Measurements from ENCODE around the gene ABI2. TPM values are rescaled to one million over a fixed set of nuclear protein-coding genes. Genes with fewer than 3 reads are reported as not detected.
A peak's percentile ranks its signal among the peaks of the same experiment; 100 is the strongest.

The ABI2 gene
- total and polyA plus RNA-seq, 2 donors (not counting 1 experiment from before 2014, with no cell fraction given), result 32.2 to 60.9 TPM

- no peak overlapping the region for H3K4me3 ChIP-seq (replicated peaks in 1 of 4; ENCODE audit: control extremely low read depth in 1 of 4, insufficient read depth in 1 of 4, low read depth in 3 of 4, low read length in 4 of 4)
- H3K79me2 ChIP-seq (ENCODE audit: control insufficient read depth, insufficient read depth, low read length), result no peaks in the 10 kb centered on the region
- no peak overlapping the region for H3K9ac ChIP-seq (ENCODE audit: insufficient read depth, low read length)
- H3K4me2 ChIP-seq (ENCODE audit: extremely low read depth, insufficient read depth, low read length), result no peak overlapping the region
- no peak for TF ChIP-seq EZH2 (IDR thresholded peaks at IDR 0.05; ENCODE audit: low read length, missing control alignments)
- no peak for TF ChIP-seq CTCF (conservative IDR thresholded peaks at IDR 0.05 in 1 of 2, IDR thresholded peaks at IDR 0.05 in 1 of 2; ENCODE audit: low read depth in 1 of 2, low read length in 2 of 2)
- H2AFZ ChIP-seq (ENCODE audit: low read length), result no peak overlapping the region
- H3K27me3 ChIP-seq (ENCODE audit: control insufficient read depth, insufficient read depth, low read length), result no peaks in the 10 kb centered on the region
- no peaks in the 10 kb centered on the region for H3K9me3 ChIP-seq (ENCODE audit: control insufficient read depth, insufficient read depth, low read depth, low read length)
- H4K20me1 ChIP-seq (ENCODE audit: control insufficient read depth, extremely low read depth, insufficient read depth, low read length), result no peaks in the 10 kb centered on the region
- peak in 1 of 2 donors; percentile 44 for DNase-seq (ENCODE audit: low read depth in 2 of 2)
- H3K27ac ChIP-seq (ENCODE audit: insufficient read depth, low read length), result no peak overlapping the region
- peaks cover 8% of the 10 kb centered on the region for H3K36me3 ChIP-seq (ENCODE audit: control insufficient read depth, insufficient read depth, low read length)
- peaks cover 17% of the 10 kb centered on the region for H3K4me1 ChIP-seq (ENCODE audit: control insufficient read depth, extremely low read depth, insufficient read depth, low read length)
These were observed 79.3 kb downstream of the ABI2 start for GRCh38 chr2:203407496-203407895.

GRCh38 chr2:203412546-203413331 is 84.5 kb downstream of the ABI2 start:
- Histone ChIP-seq H3K9me3 (ENCODE audit: control insufficient read depth, insufficient read depth, low read depth, low read length) (no peaks in the 10 kb centered on the region), H3K27me3 (ENCODE audit: control insufficient read depth, insufficient read depth, low read length) (no peaks in the 10 kb centered on the region), H3K4me2 (ENCODE audit: extremely low read depth, insufficient read depth, low read length) (no peak overlapping the region), H3K9ac (ENCODE audit: insufficient read depth, low read length) (no peak overlapping the region), H2AFZ (ENCODE audit: low read length) (no peak overlapping the region), H3K4me1 (ENCODE audit: control insufficient read depth, extremely low read depth, insufficient read depth, low read length) (peaks cover 3% of the 10 kb centered on the region), H3K4me3 (replicated peaks in 1 of 4; ENCODE audit: control extremely low read depth in 1 of 4, insufficient read depth in 1 of 4, low read depth in 3 of 4, low read length in 4 of 4) (no peak overlapping the region), H3K36me3 (ENCODE audit: control insufficient read depth, insufficient read depth, low read length) (peaks cover 10% of the 10 kb centered on the region), H3K27ac (ENCODE audit: insufficient read depth, low read length) (no peak overlapping the region), H4K20me1 (ENCODE audit: control insufficient read depth, extremely low read depth, insufficient read depth, low read length) (no peaks in the 10 kb centered on the region), H3K79me2 (ENCODE audit: control insufficient read depth, insufficient read depth, low read length) (no peaks in the 10 kb centered on the region)
- TF ChIP-seq CTCF (conservative IDR thresholded peaks at IDR 0.05 in 1 of 2, IDR thresholded peaks at IDR 0.05 in 1 of 2; ENCODE audit: low read depth in 1 of 2, low read length in 2 of 2) (no peak), EZH2 (IDR thresholded peaks at IDR 0.05; ENCODE audit: low read length, missing control alignments) (no peak)
- DNase-seq (ENCODE audit: low read depth in 2 of 2), result no peak

- no peak for DNase-seq (ENCODE audit: low read depth in 2 of 2)
- H2AFZ ChIP-seq (ENCODE audit: low read length), result no peak overlapping the region
- H3K9me3 ChIP-seq (ENCODE audit: control insufficient read depth, insufficient read depth, low read depth, low read length), result no peaks in the 10 kb centered on the region
- peaks cover 10% of the 10 kb centered on the region for H3K36me3 ChIP-seq (ENCODE audit: control insufficient read depth, insufficient read depth, low read length)
- H4K20me1 ChIP-seq (ENCODE audit: control insufficient read depth, extremely low read depth, insufficient read depth, low read length), result no peaks in the 10 kb centered on the region
- no peak overlapping the region for H3K27ac ChIP-seq (ENCODE audit: insufficient read depth, low read length)
- no peak overlapping the region for H3K4me3 ChIP-seq (replicated peaks in 1 of 4; ENCODE audit: control extremely low read depth in 1 of 4, insufficient read depth in 1 of 4, low read depth in 3 of 4, low read length in 4 of 4)
- H3K4me2 ChIP-seq (ENCODE audit: extremely low read depth, insufficient read depth, low read length), result no peak overlapping the region
- peaks cover 3% of the 10 kb centered on the region for H3K4me1 ChIP-seq (ENCODE audit: control insufficient read depth, extremely low read depth, insufficient read depth, low read length)
- no peak for TF ChIP-seq EZH2 (IDR thresholded peaks at IDR 0.05; ENCODE audit: low read length, missing control alignments)
- TF ChIP-seq CTCF (conservative IDR thresholded peaks at IDR 0.05 in 1 of 2, IDR thresholded peaks at IDR 0.05 in 1 of 2; ENCODE audit: low read depth in 1 of 2, low read length in 2 of 2), result no peak
- H3K9ac ChIP-seq (ENCODE audit: insufficient read depth, low read length), result no peak overlapping the region
- H3K79me2 ChIP-seq (ENCODE audit: control insufficient read depth, insufficient read depth, low read length), result no peaks in the 10 kb centered on the region
- no peaks in the 10 kb centered on the region for H3K27me3 ChIP-seq (ENCODE audit: control insufficient read depth, insufficient read depth, low read length)
These were observed 85.6 kb downstream of the ABI2 start for GRCh38 chr2:203413796-203414195.

Data from fibroblast of lung (primary cell).